H1 (cell line): ENCODE data around the gene LTC4S. TPM values are rescaled to one million over a fixed set of nuclear protein-coding genes. Genes with fewer than 3 reads are reported as not detected.

Experiments used
- CBX5 ChIP-seq: fragments of 300-800, 300-1000 bp; sonication (generic); IDR thresholded peaks from 2 replicates; pipeline ENCODE4 v1.7.1; 2016; ENCODE audit warnings: antibody characterized with exemption, low read length, low read depth
- CHD2 ChIP-seq: IDR thresholded peaks from 2 replicates; pipeline ENCODE4 v1.6.1; 2012; ENCODE audit warnings: low read length, improper control_type of control experiment
- CREB1 ChIP-seq: IDR thresholded peaks from 2 replicates; pipeline ENCODE4 v1.6.1; 2012; ENCODE audit warnings: inconsistent platforms
- EGR1 ChIP-seq: IDR thresholded peaks from 2 replicates; pipeline ENCODE4 v1.6.1; 2011; ENCODE audit warnings: low read depth, low read length, borderline replicate concordance
- HDAC2 ChIP-seq, 2 experiments: fragments of 300-600 bp in 1 of 2; sonication (generic) in 1 of 2; IDR thresholded peaks; 2 replicates each; pipeline ENCODE4 v1.6.1; 2011 to 2012; ENCODE audit warnings: low read depth in 2 of 2, low read length in 2 of 2, mild to moderate bottlenecking in 2 of 2, moderate library complexity in 2 of 2, borderline replicate concordance in 1 of 2, inconsistent platforms in 1 of 2
- JUN ChIP-seq: IDR thresholded peaks from 2 replicates; pipeline ENCODE4 v1.6.1; 2011; ENCODE audit warnings: low read depth, mild to moderate bottlenecking, improper control_type of control experiment, low read length
- JUND ChIP-seq: IDR thresholded peaks from 2 replicates; pipeline ENCODE4 v1.6.1; 2011; ENCODE audit warnings: mild to moderate bottlenecking, improper control_type of control experiment, low read length
- KDM5A ChIP-seq: fragments of 200-600 bp; IDR thresholded peaks from 2 replicates; pipeline ENCODE4 v1.7.1; 2012; ENCODE audit warnings: mild to moderate bottlenecking, low read length, inconsistent platforms, mixed read lengths
- NANOG ChIP-seq: IDR thresholded peaks from 2 replicates; pipeline ENCODE4 v1.6.1; 2011; ENCODE audit warnings: low read length, low read depth, mild to moderate bottlenecking, inconsistent platforms; ENCODE audit not compliant: insufficient read depth, poor library complexity, severe bottlenecking
- NRF1 ChIP-seq: IDR thresholded peaks from 2 replicates; pipeline ENCODE4 v1.6.1; 2011; ENCODE audit warnings: mild to moderate bottlenecking, low read depth, low read length, improper control_type of control experiment
- RAD21 ChIP-seq, 2 experiments: IDR thresholded peaks in 1 of 2; conservative IDR thresholded peaks in 1 of 2; 2 replicates each; pipeline ENCODE4 v1.6.1; 2011; ENCODE audit warnings: low read depth in 2 of 2, low read length in 2 of 2, improper control_type of control experiment in 1 of 2, inconsistent platforms in 1 of 2, mild to moderate bottlenecking in 1 of 2, moderate library complexity in 1 of 2
- RXRA ChIP-seq: IDR thresholded peaks from 2 replicates; pipeline ENCODE4 v1.6.1; 2011; ENCODE audit warnings: low read depth, mild to moderate bottlenecking, low read length, moderate library complexity; ENCODE audit not compliant: insufficient read depth
- SIRT6 ChIP-seq: IDR thresholded peaks from one replicate; pipeline ENCODE4 v1.7.1; 2012; ENCODE audit warnings: low read length, inconsistent platforms
- SIX5 ChIP-seq: IDR thresholded peaks from 2 replicates; pipeline ENCODE4 v1.6.1; 2011; ENCODE audit warnings: mild to moderate bottlenecking, low read depth, low read length
- SP1 ChIP-seq: IDR thresholded peaks from 2 replicates; pipeline ENCODE4 v1.6.1; 2011; ENCODE audit warnings: low read depth, low read length
- SP4 ChIP-seq: IDR thresholded peaks from 2 replicates; pipeline ENCODE4 v1.6.1; 2012; ENCODE audit warnings: low read length, inconsistent platforms
- SRF ChIP-seq: IDR thresholded peaks from 2 replicates; pipeline ENCODE4 v1.6.1; 2011; ENCODE audit warnings: mild to moderate bottlenecking, low read depth, low read length, moderate library complexity
- YY1 ChIP-seq: IDR thresholded peaks from 2 replicates; pipeline ENCODE4 v1.6.1; 2011; ENCODE audit warnings: low read depth, mild to moderate bottlenecking, low read length
- polyA plus RNA-seq, 7 experiments: library from polyadenylated mRNA; depleted of rRNA in 3 of 7; stranded (reverse) in 5 of 7; unstranded in 2 of 7; fragments of >200 nt in 5 of 7; fragments of 200-250 nt in 2 of 7; gene quantifications; 1 replicate in 5 of 7; 2 replicates in 1 of 7; 4 replicates in 1 of 7; pipeline versions ENCODE4 v1.2.1 to v1.2.3, GENCODE V29; 2011 to 2013; ENCODE audit warnings: missing spikeins in 2 of 7, mixed read lengths in 2 of 7
- total RNA-seq: library from RNA; stranded (reverse); fragmentation: NEBNext Ultra II Directional; extraction: Animal tissue kit (Norgen Biotek cat#: 25700); gene quantifications from 2 replicates; pipeline ENCODE4 v1.2.1, GENCODE V29; 2021
- TF ChIP-seq, protein P1 (sequence below): IDR thresholded peaks from 2 replicates; pipeline ENCODE4 v1.6.1; 2012; ENCODE audit warnings: low read length, inconsistent platforms
- TF ChIP-seq, protein P2 (sequence below): IDR thresholded peaks from 2 replicates; pipeline ENCODE4 v1.6.1; 2012; ENCODE audit warnings: inconsistent platforms
- TF ChIP-seq, protein P3 (sequence below): IDR thresholded peaks from 2 replicates; pipeline ENCODE4 v1.6.1; 2011; ENCODE audit warnings: low read length, improper control_type of control experiment

LTC4S gene
- total and polyA plus RNA-seq, 2 of the 8 experiments (the other 6 are each of a cell fraction or from before 2014, with no cell fraction given): 2.2 to 3.7 TPM

DNA sequence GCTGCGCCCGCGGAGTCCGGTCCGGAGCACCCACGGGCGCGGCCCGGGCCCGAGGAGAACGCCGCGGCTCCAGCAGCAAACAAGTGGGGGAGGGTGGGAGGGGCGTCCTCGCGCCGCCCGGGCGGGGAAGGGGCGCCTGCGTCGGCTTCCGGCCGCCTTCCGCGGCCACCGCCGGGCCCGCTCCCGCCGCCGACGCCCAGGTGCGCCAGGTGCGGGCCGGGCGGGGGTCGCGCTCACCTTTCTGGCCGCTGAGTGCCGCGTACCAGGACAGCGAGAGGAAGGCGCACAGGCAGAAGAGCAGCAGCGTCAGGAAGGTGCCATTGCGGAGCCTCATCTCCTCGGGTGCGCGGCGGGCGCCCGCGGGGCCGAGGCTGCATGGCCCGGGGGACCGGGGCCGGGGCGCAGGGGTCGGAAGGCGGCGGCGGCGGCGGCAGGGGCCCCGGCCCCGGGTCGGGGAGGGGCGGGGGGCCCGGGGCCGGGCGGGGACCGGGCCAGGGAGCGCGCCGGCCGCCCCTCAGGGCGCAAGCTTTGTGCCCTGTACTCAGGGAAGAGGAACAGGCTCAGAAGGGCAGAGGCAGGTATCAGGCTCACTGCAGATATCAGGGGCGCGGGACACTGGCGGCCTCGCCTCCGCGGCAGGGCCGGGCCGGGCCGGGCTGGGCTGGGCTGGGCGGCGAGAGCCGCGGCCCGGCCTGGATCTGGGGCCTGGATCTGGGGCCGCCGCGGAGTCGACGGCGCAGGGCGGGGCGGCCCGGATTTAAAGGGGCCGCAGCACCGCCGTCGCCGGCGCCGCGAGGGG, 12.7 kb downstream of the LTC4S start, which contains the start of gene MGAT4B (continued):
- TF ChIP-seq SIRT6 (no peak), RXRA (no peak), SP1 (peak; percentile 84), YY1 (no peak), SP4 (no peak), EGR1 (peak; percentile 15; the same call in 1 of the 2 replicates), HDAC2 (IDR thresholded peaks at IDR 0.05; ENCODE audit: borderline replicate concordance in 1 of 2, low read depth in 2 of 2, low read length in 2 of 2) (no peak), SRF (0 out of 2 replicates have a peak, but pooled peaks have one; percentile 13), SIX5 (no peak), KDM5A (no peak), NANOG (no peak), CHD2 (no peak), RAD21 (IDR thresholded peaks at IDR 0.05 in 1 of 2, conservative IDR thresholded peaks at IDR 0.05 in 1 of 2; ENCODE audit: low read depth in 2 of 2, low read length in 2 of 2) (no peak), JUND (no peak), JUN (no peak), NRF1 (no peak), CBX5 (no peak), CREB1 (peak; percentile 20; the same call in 1 of the 2 replicates)
- TF ChIP-seq, protein P1, sequence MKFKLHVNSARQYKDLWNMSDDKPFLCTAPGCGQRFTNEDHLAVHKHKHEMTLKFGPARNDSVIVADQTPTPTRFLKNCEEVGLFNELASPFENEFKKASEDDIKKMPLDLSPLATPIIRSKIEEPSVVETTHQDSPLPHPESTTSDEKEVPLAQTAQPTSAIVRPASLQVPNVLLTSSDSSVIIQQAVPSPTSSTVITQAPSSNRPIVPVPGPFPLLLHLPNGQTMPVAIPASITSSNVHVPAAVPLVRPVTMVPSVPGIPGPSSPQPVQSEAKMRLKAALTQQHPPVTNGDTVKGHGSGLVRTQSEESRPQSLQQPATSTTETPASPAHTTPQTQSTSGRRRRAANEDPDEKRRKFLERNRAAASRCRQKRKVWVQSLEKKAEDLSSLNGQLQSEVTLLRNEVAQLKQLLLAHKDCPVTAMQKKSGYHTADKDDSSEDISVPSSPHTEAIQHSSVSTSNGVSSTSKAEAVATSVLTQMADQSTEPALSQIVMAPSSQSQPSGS: no peak
- TF ChIP-seq, protein P2, sequence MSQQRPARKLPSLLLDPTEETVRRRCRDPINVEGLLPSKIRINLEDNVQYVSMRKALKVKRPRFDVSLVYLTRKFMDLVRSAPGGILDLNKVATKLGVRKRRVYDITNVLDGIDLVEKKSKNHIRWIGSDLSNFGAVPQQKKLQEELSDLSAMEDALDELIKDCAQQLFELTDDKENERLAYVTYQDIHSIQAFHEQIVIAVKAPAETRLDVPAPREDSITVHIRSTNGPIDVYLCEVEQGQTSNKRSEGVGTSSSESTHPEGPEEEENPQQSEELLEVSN: no peak
- TF ChIP-seq, protein P3, sequence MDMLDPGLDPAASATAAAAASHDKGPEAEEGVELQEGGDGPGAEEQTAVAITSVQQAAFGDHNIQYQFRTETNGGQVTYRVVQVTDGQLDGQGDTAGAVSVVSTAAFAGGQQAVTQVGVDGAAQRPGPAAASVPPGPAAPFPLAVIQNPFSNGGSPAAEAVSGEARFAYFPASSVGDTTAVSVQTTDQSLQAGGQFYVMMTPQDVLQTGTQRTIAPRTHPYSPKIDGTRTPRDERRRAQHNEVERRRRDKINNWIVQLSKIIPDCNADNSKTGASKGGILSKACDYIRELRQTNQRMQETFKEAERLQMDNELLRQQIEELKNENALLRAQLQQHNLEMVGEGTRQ: no peak
